HG02884 (cell line): ENCODE results near the gene TSKU.

Source experiments
- ATAC-seq: cut with Tn5 transposase; IDR thresholded peaks from one replicate; pipeline ENCODE4 v1.9.1; 2021; ENCODE audit warnings: mild to moderate bottlenecking, moderate library complexity; ENCODE audit not compliant: unreplicated experiment

The TSKU gene

GRCh38 chr11:76752321-76753143 is 30.6 kb upstream of the TSKU start:
- ATAC-seq, result no peak

GRCh38 chr11:76753449-76753848 is 29.7 kb upstream of the TSKU start:
- ATAC-seq, result no peak

DNA sequence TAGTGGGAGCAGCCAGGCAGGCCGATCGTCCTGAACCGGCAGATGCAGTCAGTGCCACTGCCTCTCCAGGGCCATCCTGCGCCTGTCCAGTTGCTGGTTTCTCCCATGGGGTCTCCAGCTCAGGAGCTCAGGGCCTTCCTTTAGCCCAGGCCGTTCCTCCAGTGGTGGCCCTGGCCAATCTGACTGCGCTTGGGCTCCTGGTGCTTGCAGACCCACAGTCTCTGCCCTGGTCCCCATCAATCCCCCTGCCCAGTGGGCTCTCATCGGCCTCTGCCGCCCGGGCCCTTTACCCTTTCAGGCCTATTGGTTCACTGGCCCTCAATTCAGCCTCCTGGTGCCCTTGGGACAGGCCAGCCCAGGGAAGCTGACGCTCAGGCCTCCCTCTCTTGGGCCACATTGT is 29.2 kb upstream of the TSKU start:
- ATAC-seq, result no peak

GRCh38 chr11:76756341-76756741 is 26.8 kb upstream of the TSKU start:
- ATAC-seq, result no peak

DNA sequence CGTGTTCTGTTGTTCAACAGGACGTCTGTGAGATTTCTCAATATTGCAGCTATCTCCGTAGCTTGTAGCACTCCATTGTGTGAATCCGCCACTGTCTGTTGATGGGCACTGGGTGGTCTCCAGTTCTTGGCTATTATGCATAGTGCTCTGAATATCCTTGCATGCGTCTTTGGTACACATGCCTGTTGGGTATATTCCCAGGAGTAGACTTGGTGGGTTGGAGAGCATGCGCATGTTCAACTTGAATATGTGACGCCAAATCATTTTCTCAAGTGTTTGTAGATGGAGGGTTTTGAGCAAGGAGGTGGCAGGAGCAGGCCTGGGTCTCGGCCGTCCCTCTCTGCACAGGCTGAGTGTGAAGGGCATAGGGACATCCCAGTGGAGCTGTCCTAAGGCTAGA is 24.8 kb upstream of the TSKU start:
- no peak for ATAC-seq

DNA sequence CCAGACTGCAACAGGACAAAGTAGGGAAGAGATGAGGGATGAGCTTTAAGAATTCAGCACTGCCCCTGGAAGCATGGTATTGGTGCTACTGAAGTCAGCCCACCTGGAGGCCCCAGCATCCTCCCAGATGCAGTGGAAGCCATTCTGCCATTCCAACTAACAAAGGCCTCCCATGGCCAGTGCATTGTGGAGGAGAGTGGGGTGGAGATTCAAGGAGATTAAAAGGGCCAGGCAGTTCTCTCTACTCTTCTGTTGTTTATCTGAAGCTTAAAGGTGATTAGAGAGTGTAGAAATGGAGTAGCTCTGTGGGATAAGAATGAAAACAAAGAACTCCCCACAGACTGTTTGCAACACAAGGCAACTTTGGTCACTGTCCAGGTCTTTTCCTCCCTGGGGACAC is 24.1 kb upstream of the TSKU start:
- no peak for ATAC-seq

DNA sequence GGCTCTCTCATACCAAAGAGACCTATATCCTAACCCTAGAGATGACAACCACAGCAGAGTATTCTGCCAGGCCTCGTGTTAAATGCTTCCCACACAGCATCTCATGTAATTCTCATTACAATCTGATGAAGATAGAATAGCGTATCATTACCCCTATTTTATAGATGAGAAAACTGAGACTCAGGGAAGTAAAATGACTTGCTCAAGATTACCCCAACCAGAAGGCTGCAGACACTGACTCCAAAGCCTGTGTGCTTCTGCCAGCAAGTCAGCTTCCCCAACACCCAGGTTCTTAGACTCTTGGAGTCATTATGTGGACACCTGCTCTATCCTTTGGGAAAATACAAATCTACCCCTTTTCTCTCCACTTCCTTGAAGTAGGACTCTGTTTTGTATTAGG is 23.6 kb upstream of the TSKU start:
- ATAC-seq, result no peak

DNA sequence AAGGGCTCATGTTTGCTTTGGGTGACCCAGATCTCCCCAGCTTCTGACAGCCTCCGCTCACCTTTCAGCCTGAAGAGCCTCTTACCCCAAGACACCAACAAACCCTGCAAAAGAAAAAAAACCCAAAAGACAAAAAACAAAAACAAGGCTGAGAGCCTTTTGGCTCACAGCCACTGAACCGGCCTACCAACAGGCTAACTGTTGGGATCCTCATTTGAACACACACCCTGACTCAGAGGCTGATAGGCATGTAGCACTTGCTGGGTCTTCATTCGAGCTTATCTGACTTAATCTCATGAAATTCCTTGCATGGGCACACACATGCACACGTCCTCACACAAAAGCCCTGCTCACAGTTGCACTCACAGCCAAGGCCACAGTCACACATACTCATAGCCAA is 22.9 kb upstream of the TSKU start:
- no peak for ATAC-seq

- no peak for ATAC-seq
These were observed 21.3 kb upstream of the TSKU start for GRCh38 chr11:76761718-76762355.

- ATAC-seq, result no peak
These were observed 20.8 kb upstream of the TSKU start for GRCh38 chr11:76762356-76762752.

GRCh38 chr11:76762867-76763572 is 20.1 kb upstream of the TSKU start:
- ATAC-seq, result no peak

- no peak for ATAC-seq
These were observed 19.4 kb upstream of the TSKU start for GRCh38 chr11:76763573-76764346.

DNA sequence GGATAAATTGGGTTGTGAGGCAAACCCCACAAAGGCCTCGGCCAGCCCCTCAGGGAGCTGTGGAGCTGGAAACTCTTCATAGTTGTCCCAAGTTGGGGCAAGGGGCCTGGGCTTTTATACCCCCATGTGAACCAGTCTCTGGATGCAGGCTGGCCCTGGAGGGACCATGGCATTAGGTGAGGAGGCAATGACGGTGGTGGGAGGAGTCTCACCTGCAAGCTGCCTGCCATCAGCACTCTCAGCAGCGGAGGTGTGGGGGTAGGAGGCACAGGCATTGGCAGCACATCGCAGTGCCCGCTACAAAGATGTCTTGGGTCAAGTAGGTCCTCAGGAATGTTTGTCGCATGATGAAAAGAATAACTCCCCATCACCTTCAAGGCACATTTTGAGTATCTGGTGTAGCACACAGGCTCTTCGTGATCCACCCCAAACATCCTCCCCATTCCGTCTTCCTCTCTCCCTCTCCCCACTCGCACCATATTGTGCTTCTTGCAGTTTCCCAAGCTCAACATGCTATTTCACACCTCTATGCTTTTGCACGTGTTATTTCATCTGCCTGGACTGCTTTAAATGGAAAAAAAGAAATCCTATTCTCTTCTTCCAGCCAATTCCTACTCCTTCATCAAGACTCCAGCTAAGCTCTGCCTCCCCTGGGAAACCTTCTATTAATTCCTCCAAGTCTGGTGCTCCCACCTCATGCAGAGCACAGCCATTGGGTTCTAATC is 18.1 kb upstream of the TSKU start:
- ATAC-seq, result no peak

GRCh38 chr11:76765863-76766350 is 17.2 kb upstream of the TSKU start:
- ATAC-seq, result no peak

GRCh38 chr11:76766521-76766920 is 16.6 kb upstream of the TSKU start:
- no peak for ATAC-seq

DNA sequence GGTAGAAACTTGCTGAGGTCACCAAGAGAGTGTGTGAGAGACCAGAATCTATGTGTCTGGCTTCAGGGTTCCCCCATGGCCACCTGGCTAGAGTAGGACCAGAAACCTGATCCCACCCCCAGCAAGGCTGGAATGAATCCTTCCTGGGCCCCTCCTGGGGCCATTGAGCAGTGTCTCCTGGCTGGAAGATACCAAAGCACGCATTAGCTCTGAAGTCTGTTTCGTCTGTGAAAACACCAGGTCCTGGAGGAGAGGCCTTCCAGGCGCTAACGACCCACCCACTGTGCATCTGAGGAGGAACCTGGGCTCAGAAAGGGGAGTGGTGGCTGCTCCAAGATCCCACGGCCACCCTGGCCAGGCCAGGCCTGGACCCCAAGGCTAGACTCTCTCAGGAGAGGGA is 15.5 kb upstream of the TSKU start:
- no peak for ATAC-seq

DNA sequence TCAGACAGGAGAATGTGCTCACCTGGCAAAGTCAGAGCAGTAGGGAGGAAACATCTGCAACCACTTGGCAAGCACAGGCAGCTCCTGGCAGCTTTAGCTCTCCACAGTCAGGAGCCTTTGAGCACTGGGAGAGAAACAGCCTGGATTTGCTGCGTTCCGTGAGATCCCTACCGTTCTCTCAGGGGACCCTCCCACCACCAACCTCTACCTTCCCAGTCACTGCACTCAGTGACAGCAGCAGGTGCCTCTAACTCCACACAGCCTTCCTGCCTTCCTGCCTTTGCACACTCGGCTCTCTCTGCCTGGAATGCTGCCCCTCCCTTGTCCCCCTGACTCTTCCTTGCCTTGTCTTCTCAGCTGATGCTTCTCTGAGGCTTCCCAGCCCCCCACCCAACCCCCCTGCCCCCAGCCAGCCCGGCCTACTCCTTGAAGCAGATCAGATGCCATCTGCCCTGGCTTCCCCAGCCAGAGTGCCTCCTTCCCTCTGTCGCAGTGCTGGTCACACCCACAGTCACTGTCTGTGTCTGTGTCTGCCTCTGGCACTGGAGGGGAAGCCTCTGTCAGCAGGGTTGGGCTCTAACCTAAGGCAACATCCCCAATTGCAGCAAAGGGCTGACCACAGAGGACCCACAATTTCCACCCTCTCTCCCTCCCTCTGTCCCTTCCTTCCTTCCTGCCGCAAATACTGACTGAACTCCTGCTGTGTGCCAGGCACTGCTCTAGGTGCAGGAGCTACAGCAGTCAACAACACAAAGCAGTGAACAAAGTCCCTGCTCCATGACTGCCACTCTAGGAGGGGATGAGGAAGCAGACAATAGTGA is 14.9 kb upstream of the TSKU start:
- no peak for ATAC-seq

- ATAC-seq, result no peak
These were observed 14.1 kb upstream of the TSKU start for GRCh38 chr11:76768909-76769560.
